DOHH2 (cell line): ENCODE data around the gene SRGAP1.

Source experiments
- CTCF ChIP-seq: fragments of 200-600 bp; sonication (generic); IDR thresholded peaks from one replicate; pipeline ENCODE4 v1.5.1; 2014; ENCODE audit warnings: antibody characterized with exemption, mild to moderate bottlenecking, low read depth, low read length; ENCODE audit not compliant: poor library complexity, severe bottlenecking
- EZH2phosphoT487 ChIP-seq: fragments of 200-600 bp; sonication (generic); IDR thresholded peaks from 2 replicates; pipeline ENCODE4 v1.6.1; 2017; ENCODE audit warnings: borderline replicate concordance, mild to moderate bottlenecking, antibody characterized with exemption, low read length, moderate library complexity, mixed read lengths

GRCh38 chr12:63816031-63816430 lies 28.5 kb upstream of the SRGAP1 start:
- TF ChIP-seq CTCF, result no peak
- TF ChIP-seq EZH2phosphoT487, result no peak
